GM18861 (cell line): ENCODE data around the gene MINDY3.

Experiments
- ATAC-seq: cut with Tn5 transposase; IDR thresholded peaks from one replicate; pipeline ENCODE4 v1.9.1; 2021; ENCODE audit not compliant: unreplicated experiment

MINDY3 gene

GRCh38 chr10:15808204-15808797 is 52.0 kb downstream of the MINDY3 start:
- no peak for ATAC-seq

GRCh38 chr10:15805395-15806058 is 54.8 kb downstream of the MINDY3 start:
- no peak for ATAC-seq

- no peak for ATAC-seq
Measured at GRCh38 chr10:15804109-15804508, 56.2 kb downstream of the MINDY3 start.

DNA sequence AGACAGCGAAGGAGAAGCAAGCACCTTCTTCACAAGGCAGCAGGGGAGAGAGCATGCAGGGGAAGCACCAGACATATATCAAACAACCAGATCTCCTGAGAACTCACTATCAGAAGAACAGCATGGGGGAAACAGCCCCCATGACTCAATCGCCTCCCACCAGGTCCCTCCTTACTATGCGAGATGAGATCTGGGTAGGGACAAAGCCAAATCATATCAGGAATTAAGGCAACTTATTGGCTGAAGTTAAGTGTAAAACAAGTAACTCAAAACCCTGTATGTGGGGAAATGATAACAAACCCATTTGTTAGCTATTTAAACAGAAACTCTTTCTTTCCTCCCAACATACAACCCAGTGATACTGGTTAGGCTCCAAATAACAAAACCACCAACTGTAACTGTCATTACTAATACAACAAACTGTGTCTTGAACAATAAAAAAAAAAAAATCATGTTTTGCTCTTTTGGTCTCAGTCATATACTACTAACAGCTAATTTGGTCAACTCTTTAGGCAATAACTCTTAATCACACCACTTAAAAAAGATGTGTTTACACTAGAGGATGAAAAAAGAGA is 57.8 kb downstream of the MINDY3 start:
- no peak for ATAC-seq

DNA sequence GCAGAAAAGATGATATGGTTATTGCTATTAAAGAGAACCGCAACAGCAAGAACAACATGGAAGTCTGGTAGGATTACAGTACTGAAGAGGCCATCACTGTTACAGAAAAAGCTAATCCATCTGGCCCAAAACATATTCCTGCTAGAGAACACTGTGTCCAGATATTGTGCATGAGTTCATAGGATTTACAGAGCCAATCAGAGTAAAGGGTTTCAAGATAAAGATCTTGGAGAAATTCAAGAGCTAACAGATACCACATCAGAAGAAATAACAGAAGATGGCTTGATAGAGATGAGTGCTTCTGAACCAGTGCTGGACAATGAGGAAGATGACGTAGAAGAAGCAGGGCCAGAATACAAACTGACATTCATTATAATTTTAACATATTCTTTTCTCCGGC is 58.7 kb downstream of the MINDY3 start:
- ATAC-seq = no peak

DNA sequence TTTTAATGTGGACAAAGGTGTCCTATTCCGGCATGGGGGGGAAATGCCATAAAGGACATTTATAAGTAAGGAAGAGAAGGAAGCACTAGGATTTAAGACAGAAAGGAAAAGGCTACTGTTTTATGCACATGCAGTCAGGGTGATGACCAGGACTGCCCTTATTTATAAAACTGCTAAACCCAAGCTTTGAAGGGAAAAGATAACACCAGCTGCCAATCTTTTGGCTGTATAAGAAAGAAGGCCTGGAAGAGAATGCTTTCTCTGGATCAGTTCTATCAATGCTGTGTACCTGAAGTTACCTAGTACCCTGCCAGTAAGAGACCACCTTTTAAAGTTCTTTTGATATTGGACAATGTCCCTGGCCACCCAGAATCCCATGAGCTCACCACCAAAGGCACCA is 59.2 kb downstream of the MINDY3 start:
- ATAC-seq = no peak

GRCh38 chr10:15797346-15797745 is 63.0 kb downstream of the MINDY3 start:
- ATAC-seq = no peak

DNA sequence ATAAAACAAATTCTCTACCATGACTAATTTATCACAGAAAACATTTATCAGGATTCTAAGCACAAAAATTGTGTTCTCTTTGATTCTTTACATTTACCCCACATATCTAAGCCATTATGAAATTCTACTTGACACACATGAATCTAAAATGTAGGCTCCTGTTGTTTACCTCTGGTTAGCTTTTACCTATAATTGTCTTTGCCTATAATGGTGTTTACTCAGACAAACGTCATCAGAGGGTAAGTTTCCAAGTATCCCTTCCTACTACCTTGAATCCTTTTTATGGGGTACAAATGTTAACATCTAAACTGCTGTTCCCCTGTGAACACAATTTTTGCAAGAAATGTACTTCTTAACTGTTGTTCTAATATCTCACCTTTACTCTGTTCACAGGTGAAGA is 63.5 kb downstream of the MINDY3 start:
- ATAC-seq = no peak

DNA sequence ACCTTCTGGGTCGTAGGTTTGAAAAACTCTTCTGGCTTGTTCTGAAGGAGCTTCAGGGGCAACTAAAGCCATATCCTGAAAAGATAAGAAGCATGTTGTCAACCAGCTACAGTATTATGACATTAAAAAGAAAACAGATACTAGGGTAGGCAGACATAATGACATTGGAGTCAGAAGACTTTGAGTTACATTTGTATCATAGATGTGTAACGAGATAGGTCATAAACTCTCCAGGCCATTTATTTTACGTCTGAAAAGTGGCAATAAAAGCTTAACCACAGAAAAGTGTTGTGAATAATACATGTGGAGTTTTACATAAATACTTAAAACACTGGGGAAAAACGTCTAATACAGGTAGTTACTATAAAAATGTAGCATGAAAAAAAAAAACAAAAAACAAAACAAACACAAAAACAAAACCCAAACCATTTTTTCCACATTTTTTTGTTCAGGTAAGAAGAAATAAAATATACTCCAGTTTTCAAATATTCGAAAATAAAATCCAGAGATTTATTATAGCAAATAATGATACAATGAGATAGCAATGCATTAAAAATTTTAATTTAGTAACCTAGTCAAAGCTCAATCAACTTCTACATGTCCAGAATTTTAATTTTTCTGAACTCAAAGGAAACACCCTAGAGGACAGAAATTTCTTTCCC is 64.1 kb downstream of the MINDY3 start:
- no peak for ATAC-seq

GRCh38 chr10:15795036-15795792 is 65.1 kb downstream of the MINDY3 start:
- no peak for ATAC-seq

DNA sequence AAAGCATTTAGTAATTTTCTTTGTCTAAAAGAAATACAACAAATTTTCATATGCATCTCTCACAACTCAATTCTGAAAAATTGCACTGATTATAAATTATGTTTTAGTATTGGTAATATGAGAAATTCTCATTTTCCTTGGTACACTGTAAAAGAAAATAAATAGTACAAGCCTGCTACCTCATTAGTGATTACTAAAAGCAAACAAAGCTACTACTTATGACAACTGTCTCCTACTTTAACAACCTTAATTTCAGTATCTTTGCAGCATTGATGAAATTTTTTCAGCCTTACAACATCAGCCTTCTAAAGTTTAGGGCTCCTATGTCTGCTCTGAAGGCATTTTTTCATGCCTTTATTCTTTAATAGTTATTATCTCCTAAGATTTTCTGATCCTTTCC is 65.7 kb downstream of the MINDY3 start:
- no peak for ATAC-seq

DNA sequence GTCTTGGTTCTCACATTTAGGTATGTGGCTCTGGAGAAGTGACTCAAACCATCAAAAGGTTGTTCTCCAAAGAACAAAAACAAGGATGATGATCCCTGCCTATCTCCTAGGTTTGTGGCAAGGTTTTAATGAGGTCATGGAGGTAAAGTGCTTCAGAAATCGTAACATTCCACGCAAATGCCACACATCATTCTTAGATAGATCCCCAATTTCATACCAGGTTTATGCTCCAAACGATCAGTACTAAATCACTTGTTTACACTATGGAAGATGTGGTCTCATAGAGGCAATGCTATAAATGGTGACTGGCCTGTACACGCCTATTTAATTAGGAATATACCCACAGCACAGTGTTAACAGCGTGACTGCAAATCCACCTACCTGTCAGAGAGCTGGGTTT is 66.6 kb downstream of the MINDY3 start:
- ATAC-seq = no peak

DNA sequence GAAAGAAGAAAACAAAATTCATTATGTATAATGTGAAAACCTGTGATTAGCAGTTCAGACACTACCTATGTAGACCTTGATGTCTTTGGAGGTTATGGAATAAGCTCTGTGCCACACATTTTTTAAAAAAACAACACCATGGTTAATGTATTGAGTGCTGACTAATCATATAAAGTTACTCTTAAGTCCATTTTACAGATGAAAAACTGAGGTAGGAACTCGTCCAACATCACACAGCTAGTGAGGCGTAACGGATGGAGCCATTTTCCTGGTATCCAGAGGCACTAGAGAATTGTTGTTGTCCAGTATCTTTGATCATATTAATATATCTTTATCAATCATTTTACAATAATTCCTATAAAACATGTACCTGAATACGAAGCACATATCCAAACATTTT is 67.5 kb downstream of the MINDY3 start:
- no peak for ATAC-seq

GRCh38 chr10:15791816-15792524 is 68.3 kb downstream of the MINDY3 start:
- ATAC-seq = no peak

DNA sequence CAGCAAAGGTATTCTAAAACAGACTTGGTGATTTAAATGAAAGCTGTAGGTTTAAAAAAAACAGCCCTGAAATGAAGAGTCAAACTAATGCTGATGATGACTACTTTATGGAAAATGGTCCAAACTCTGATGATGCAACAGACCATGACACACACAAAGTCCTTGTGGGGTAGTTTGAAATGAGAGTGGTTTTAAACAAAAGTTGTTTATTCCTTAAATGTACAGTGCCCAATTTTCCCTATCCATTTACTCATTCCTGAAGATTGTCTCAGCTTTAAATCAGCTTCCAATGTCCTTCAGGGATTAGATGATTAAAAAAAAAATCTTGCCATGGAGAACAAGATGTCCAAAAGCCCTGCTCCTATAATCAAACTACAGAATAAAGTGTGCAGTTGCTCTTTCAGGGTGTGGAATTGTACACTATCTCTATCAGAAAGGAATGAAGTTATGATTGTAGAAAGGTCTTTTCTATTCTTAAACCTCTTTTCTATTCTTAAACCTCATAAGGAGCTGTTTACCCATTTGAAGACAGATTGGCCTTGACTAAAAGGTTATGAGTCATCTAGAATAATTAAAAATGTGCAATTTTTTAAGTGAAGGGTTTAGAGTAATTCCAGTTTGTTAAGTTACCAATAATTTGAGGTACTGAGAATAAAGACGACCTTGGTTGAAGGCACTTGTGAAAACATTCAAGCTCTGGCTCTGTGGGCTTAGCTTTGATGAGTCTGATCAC is 70.3 kb downstream of the MINDY3 start:
- no peak for ATAC-seq

- ATAC-seq = no peak
Measured at GRCh38 chr10:15787426-15787825, 72.9 kb downstream of the MINDY3 start.

GRCh38 chr10:15784662-15785300 is 75.5 kb downstream of the MINDY3 start:
- no peak for ATAC-seq

DNA sequence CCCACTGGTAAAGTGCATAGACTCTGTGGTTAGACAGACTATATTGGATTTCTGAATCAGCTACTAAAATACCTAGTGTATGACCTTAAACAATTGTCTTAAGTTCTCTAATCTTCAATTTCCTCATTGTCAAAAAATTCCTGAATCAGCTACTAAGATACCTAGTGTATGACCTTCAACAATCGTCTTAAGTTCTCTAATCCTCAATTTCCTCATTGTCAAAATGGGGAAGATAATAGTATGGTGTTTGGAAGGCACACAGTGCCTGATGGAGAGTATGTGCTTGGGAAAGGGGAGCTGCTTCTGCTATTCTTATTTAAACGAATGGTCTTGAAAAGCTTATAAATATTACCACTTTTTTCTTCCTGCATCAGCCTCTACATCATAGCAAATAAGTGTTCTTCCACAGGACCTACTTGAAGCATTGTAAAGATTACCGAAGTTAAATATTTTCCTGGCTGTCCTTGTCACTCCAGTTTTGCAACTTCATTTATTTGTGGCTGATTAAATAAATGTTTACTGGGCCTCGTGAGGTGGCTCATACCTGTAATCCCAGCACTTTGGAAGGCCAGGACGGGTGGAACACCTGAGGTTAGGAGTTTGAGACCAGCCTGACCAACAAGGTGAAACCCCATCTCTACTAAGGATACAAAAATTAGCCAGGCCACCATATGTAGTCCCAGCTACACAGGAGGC is 76.2 kb downstream of the MINDY3 start:
- ATAC-seq = no peak

DNA sequence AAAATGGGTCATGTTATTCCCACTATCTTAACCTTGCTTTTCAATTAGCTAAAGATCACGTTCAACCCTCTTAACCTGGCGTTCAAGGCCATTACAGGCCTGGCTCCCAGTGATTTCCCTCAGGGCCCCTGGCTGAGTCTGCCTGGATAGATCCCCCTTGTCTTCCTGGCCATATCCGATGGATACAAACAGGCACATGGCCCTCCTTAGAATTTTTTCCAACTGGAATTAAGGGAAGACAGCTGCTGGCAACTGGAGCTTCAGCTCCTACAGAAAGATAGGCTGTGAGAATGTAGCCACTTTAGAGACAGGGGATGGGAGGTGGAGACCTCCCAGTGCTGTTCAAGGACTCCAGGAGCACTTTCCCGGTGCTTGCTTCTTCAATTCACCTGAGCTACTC is 77.5 kb downstream of the MINDY3 start:
- no peak for ATAC-seq
